Osteoblast (primary cell): ENCODE data around the gene RAD50. TPM values are rescaled to one million over a fixed set of nuclear protein-coding genes. Genes with fewer than 3 reads are reported as not detected.

ENCODE experiments used
- DNase-seq: peaks from one replicate; pipeline ENCODE4 v3.0.0; 2011; ENCODE audit warnings: low spot score, mixed read lengths; ENCODE audit not compliant: insufficient read length; ENCODE audit errors: missing footprints
- H2AFZ ChIP-seq: 2 replicates; pipeline ENCODE4 v1.6.0; 2011; ENCODE audit warnings: mild to moderate bottlenecking, low read length
- H3K27ac ChIP-seq: 2 replicates; pipeline ENCODE4 v1.5.1; 2011; ENCODE audit warnings: mild to moderate bottlenecking, low read depth, low read length, moderate library complexity
- H3K27me3 ChIP-seq: 2 replicates; pipeline ENCODE4 v1.6.0; 2012; ENCODE audit warnings: mild to moderate bottlenecking, control low read depth, inconsistent platforms, low read length, moderate library complexity; ENCODE audit not compliant: insufficient read depth
- H3K36me3 ChIP-seq: 2 replicates; pipeline ENCODE4 v1.5.1; 2011; ENCODE audit warnings: mild to moderate bottlenecking, low read length, control low read depth, moderate library complexity; ENCODE audit not compliant: insufficient read depth
- H3K4me1 ChIP-seq: 2 replicates; pipeline ENCODE4 v1.5.1; 2011; ENCODE audit warnings: mild to moderate bottlenecking, low read length, control low read depth, moderate library complexity; ENCODE audit not compliant: insufficient read depth
- H3K4me2 ChIP-seq: 2 replicates; pipeline ENCODE4 v1.6.0; 2011; ENCODE audit warnings: mild to moderate bottlenecking, low read length; ENCODE audit not compliant: insufficient read depth
- H3K4me3 ChIP-seq: fragments of 200-600 bp; sonication (generic); 3 replicates; pipeline ENCODE4 v1.5.1; 2012; ENCODE audit warnings: mild to moderate bottlenecking, low read length, inconsistent platforms; ENCODE audit not compliant: insufficient read depth
- H3K79me2 ChIP-seq: 2 replicates; pipeline ENCODE4 v1.6.0; 2012; ENCODE audit warnings: mild to moderate bottlenecking, low read length, control low read depth, inconsistent platforms; ENCODE audit not compliant: insufficient read depth
- H3K9me3 ChIP-seq: 2 replicates; pipeline ENCODE4 v1.5.1; 2011; ENCODE audit warnings: low read depth, low read length, control low read depth
- H4K20me1 ChIP-seq: 2 replicates; pipeline ENCODE4 v1.6.0; 2012; ENCODE audit warnings: mild to moderate bottlenecking, low read length, control low read depth; ENCODE audit not compliant: insufficient read depth
- total RNA-seq: library from RNA; depleted of rRNA; stranded (reverse); fragments of >200 nt; gene quantifications from 2 replicates; pipeline ENCODE4 v1.2.3, GENCODE V29; 2012
- TF ChIP-seq, protein P1 (sequence below): IDR thresholded peaks from 2 replicates; pipeline ENCODE4 v1.5.1; 2011; ENCODE audit warnings: mild to moderate bottlenecking, low read depth, low read length, moderate library complexity; ENCODE audit errors: extremely low read depth

RAD50 gene
- total RNA-seq, 1 donor, result 39.4 TPM

GRCh38 chr5:132528866-132529634 lies 27.7 kb upstream of the RAD50 start:
- no peaks in the 10 kb centered on the region for H3K4me1 ChIP-seq
- peaks cover 16% of the 10 kb centered on the region for H3K27me3 ChIP-seq
- no peak overlapping the region for H3K27ac ChIP-seq
- H3K36me3 ChIP-seq, result no peaks in the 10 kb centered on the region
- no peak overlapping the region for H3K4me2 ChIP-seq
- TF ChIP-seq, protein P1, sequence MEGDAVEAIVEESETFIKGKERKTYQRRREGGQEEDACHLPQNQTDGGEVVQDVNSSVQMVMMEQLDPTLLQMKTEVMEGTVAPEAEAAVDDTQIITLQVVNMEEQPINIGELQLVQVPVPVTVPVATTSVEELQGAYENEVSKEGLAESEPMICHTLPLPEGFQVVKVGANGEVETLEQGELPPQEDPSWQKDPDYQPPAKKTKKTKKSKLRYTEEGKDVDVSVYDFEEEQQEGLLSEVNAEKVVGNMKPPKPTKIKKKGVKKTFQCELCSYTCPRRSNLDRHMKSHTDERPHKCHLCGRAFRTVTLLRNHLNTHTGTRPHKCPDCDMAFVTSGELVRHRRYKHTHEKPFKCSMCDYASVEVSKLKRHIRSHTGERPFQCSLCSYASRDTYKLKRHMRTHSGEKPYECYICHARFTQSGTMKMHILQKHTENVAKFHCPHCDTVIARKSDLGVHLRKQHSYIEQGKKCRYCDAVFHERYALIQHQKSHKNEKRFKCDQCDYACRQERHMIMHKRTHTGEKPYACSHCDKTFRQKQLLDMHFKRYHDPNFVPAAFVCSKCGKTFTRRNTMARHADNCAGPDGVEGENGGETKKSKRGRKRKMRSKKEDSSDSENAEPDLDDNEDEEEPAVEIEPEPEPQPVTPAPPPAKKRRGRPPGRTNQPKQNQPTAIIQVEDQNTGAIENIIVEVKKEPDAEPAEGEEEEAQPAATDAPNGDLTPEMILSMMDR, result no peak
- no peaks in the 10 kb centered on the region for H3K9me3 ChIP-seq
- H3K4me3 ChIP-seq, result no peak overlapping the region
- H3K79me2 ChIP-seq, result no peaks in the 10 kb centered on the region
- no peak overlapping the region for H2AFZ ChIP-seq
- DNase-seq, result no peak
- peaks cover 2% of the 10 kb centered on the region for H4K20me1 ChIP-seq

DNA sequence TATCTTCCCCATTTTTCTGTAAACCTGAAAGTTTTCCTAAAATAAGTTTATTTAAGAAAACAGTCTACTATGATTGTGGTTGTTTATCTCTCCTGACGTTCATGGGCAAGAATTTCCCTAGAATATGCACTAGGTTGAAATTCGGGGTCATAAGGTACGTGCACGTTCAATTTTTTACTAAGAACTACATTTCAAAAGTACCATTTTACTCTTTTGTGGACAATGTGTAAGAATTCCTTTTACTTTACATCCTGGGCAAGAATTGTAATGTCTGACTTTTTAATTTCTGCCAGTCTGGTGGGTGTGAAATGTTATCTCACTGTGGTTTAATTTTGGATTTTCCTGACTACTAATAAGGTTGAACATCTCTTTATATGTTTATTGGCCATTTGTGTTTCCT lies 25.8 kb upstream of the RAD50 start:
- no peaks in the 10 kb centered on the region for H3K36me3 ChIP-seq
- TF ChIP-seq, protein P1, result no peak
- no peaks in the 10 kb centered on the region for H3K79me2 ChIP-seq
- H3K27ac ChIP-seq, result no peak overlapping the region
- no peaks in the 10 kb centered on the region for H3K9me3 ChIP-seq
- H3K4me2 ChIP-seq, result no peak overlapping the region
- H3K4me3 ChIP-seq, result no peak overlapping the region
- H4K20me1 ChIP-seq, result peaks cover 2% of the 10 kb centered on the region
- no peaks in the 10 kb centered on the region for H3K4me1 ChIP-seq
- DNase-seq, result no peak
- H3K27me3 ChIP-seq, result peaks cover 34% of the 10 kb centered on the region
- H2AFZ ChIP-seq, result no peak overlapping the region

DNA sequence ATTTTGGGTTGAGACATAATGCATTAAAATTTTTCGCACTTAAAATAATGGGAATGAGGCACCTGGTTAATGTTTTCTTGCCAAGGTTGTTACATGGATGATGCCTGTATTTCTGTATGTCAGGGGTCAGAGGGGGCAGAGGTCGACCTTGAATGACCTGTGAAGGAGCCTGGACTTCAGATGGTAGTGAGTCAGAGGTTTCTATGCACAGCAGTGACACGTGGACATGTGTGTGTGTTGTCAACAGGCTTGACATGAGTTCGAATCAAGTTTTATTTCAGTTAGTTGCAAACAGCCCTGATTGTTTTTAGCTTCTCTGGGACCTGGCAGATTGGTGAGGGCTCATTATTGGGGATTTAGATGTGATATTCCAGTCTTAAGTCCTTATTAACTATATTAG lies 17.1 kb upstream of the RAD50 start:
- Histone ChIP-seq H3K9me3 (no peaks in the 10 kb centered on the region), H3K4me2 (no peak overlapping the region), H3K4me3 (no peak overlapping the region), H2AFZ (no peak overlapping the region), H4K20me1 (no peaks in the 10 kb centered on the region), H3K27ac (no peak overlapping the region), H3K27me3 (peaks cover 31% of the 10 kb centered on the region), H3K4me1 (no peaks in the 10 kb centered on the region), H3K36me3 (no peaks in the 10 kb centered on the region), H3K79me2 (no peaks in the 10 kb centered on the region)
- TF ChIP-seq, protein P1, result no peak
- DNase-seq, result no peak

- TF ChIP-seq, protein P1, result no peak
Observed at GRCh38 chr5:132540149-132540548, 16.6 kb upstream of the RAD50 start.

More at GRCh38 chr5:132540149-132540548, 16.6 kb upstream of the RAD50 start:
- H3K4me2 ChIP-seq, result no peak overlapping the region
- H3K27ac ChIP-seq, result no peak overlapping the region
- DNase-seq, result no peak
- H4K20me1 ChIP-seq, result no peaks in the 10 kb centered on the region
- no peaks in the 10 kb centered on the region for H3K79me2 ChIP-seq
- no peaks in the 10 kb centered on the region for H3K36me3 ChIP-seq
- H3K27me3 ChIP-seq, result peaks cover 29% of the 10 kb centered on the region
- no peak overlapping the region for H3K4me3 ChIP-seq
- no peaks in the 10 kb centered on the region for H3K4me1 ChIP-seq
- no peaks in the 10 kb centered on the region for H3K9me3 ChIP-seq
- H2AFZ ChIP-seq, result no peak overlapping the region
